ENCODE data around the gene C2.
"Not testable (repeated sequence)": the region's sequence is repeated elsewhere in the genome, so short reads cannot be mapped to it uniquely, and the experiment has no call there.

Gene C2

DNA sequence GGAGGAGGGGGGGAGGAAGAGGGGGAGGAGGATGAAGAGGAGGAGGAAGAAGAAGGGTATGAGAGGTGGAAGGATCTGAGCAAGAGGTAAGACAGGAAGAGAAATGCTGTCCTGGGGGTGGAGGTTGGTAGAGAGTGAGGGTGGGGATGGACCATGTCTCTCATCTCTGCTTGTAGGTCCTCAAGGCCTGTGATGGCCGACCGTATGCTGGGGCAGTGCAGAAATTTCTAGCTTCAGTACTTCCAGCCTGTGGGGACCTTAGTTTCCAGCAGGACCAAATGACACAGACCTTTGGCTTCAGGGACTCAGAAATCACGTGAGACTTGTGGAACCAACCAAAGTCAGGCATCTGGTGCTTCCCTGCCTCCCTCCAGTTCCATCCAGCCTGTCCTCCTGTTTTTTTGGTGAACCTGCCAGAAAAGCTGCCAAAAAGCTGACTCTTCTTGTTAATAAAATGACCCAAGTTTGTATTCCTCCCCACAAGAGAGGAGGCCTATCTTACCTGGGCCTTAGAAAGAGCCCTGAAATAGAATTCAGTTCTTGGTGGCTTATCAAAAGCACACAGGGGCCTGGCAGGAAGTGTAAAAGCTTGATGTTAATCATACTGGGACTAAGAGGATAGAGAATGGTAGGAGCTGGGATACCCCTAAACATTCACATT, 51.9 kb downstream of the C2 start:
- no peak for DNase-seq

GRCh38 chr6:31980195-31980876, 52.8 kb downstream of the C2 start:
- not testable (repeated sequence) for DNase-seq

DNA sequence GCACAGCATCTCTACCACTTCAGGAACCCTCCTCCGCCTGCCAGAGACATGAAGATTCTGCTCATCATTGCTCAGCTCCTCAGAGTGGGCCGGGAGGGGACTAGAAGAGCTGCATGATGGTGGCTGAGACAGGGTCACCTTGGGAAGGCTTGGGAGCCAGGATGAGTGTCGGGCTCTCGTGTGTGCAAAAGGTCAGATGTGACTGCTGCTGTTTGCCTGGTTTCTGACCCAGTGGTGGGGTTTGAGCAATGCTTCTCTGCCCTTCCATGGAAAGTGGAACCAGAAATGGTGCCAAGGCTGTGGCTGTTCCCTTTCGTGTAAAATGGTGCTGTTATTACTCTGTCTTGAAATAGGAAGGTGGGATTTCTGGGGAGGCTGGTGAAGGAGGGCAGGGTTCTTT, 53.5 kb downstream of the C2 start:
- DNase-seq = not testable (repeated sequence)

DNA sequence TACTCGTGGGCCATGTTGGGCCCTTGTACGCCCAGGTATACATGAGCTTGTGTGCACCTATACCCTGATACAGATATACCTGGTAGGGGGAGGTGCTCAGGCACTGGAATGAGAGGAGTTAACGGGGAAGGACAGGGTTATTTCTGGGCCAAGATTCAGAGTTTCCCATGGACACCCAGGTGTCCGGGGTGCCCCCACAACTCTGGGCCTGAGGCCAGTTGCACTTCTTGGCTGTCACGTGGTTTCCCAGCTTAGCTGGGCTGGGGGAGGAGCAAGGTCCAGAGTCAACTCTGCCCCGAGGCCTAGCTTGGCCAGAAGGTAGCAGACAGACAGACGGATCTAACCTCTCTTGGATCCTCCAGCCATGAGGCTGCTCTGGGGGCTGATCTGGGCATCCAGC, 54.2 kb downstream of the C2 start, which contains the start of gene C4A:
Gene C4A (plus strand): TSS at position 314 of the 400 bp plus-strand sequence. CDS start 51 bp downstream, at position 365.
- DNase-seq = not testable (repeated sequence)

DNA sequence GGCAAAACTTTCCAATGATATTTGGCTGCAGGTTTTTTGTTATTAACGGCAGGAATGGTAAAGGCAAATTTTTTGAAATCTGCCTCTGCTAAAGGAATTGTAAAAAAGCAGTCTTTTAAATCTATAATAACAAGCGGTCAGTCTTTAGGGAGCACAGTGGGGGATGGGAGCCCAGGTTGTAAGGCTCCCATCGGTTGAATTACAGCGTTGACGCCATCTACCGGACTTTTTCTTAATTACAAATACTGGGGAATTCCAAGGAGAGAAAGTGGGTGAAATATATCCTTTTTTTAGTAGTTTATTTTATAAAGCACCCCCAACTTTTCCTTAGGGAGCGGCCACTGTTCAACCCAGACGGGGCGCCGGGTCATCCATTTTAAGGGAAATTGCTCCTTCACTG, 61.8 kb downstream of the C2 start:
- DNase-seq = not testable (repeated sequence)

DNA sequence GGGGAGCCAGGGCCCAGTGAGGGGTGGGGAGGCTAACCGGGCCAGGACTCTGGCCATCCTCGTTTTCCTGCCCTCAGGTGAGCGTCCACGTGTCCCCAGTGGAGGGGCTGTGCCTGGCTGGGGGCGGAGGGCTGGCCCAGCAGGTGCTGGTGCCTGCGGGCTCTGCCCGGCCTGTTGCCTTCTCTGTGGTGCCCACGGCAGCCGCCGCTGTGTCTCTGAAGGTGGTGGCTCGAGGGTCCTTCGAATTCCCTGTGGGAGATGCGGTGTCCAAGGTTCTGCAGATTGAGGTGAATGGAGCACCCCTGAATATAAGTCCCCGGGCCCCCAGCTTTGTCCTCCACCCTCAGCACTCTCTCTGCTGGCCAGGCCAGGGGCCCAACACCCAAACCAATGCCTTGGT, 66.9 kb downstream of the C2 start:
- DNase-seq = not testable (repeated sequence)
